ENCODE results near the gene SLC25A26.
A peak's percentile ranks its signal among the peaks of the same experiment; 100 is the strongest.

SLC25A26 gene

GRCh38 chr3:66378256-66378655 is 157.5 kb downstream of the SLC25A26 start:
- DNase-seq = no peak

GRCh38 chr3:66379565-66379964 is 158.8 kb downstream of the SLC25A26 start:
- DNase-seq = no peak

- DNase-seq = no peak
Measured at GRCh38 chr3:66380200-66380932, 159.6 kb downstream of the SLC25A26 start.

- DNase-seq = no peak
Measured at GRCh38 chr3:66381626-66382025, 160.8 kb downstream of the SLC25A26 start.

- DNase-seq = no peak
Measured at GRCh38 chr3:66382142-66382541, 161.3 kb downstream of the SLC25A26 start.

GRCh38 chr3:66383023-66383422 is 162.2 kb downstream of the SLC25A26 start:
- no peak for DNase-seq

GRCh38 chr3:66383998-66384745 is 163.4 kb downstream of the SLC25A26 start:
- no peak for DNase-seq

- DNase-seq = no peak
Measured at GRCh38 chr3:66385066-66385465, 164.3 kb downstream of the SLC25A26 start.

GRCh38 chr3:66386011-66386924 is 165.5 kb downstream of the SLC25A26 start:
- no peak for DNase-seq

GRCh38 chr3:66386925-66387650 is 166.3 kb downstream of the SLC25A26 start:
- DNase-seq = no peak

- no peak for DNase-seq
Measured at GRCh38 chr3:66390013-66390412, 169.2 kb downstream of the SLC25A26 start.

GRCh38 chr3:66392512-66392911 is 171.7 kb downstream of the SLC25A26 start:
- no peak for DNase-seq

- no peak for DNase-seq
Measured at GRCh38 chr3:66392966-66393332, 172.1 kb downstream of the SLC25A26 start.

- DNase-seq = peak; percentile 47
Measured at GRCh38 chr3:66393333-66394005, 172.7 kb downstream of the SLC25A26 start.

GRCh38 chr3:66394019-66394752 is 173.4 kb downstream of the SLC25A26 start:
- no peak for DNase-seq

- peak; percentile 73 for DNase-seq
Measured at GRCh38 chr3:66394753-66395249, 174.0 kb downstream of the SLC25A26 start.

GRCh38 chr3:66395635-66396034 is 174.8 kb downstream of the SLC25A26 start:
- DNase-seq = no peak

GRCh38 chr3:66396161-66396760 is 175.5 kb downstream of the SLC25A26 start:
- no peak for DNase-seq

GRCh38 chr3:66396888-66397287 is 176.1 kb downstream of the SLC25A26 start:
- no peak for DNase-seq

GRCh38 chr3:66397745-66398144 is 176.9 kb downstream of the SLC25A26 start:
- peak; percentile 49 for DNase-seq
